ENCODE data around the gene TFPI.

TFPI gene

GRCh38 chr2:187550857-187551256 is 3.4 kb downstream of the TFPI start:
- TF ChIP-seq EZH2phosphoT487 (IDR thresholded peaks at IDR 0.05; ENCODE audit: borderline replicate concordance, low read length) (no peak), CTCF (IDR thresholded peaks at IDR 0.05; ENCODE audit: low read depth, low read length, poor library complexity, severe bottlenecking) (no peak)
- no peak overlapping the region for H3K4me2 ChIP-seq (ENCODE audit: low read length)
- H3F3A ChIP-seq (ENCODE audit: control insufficient read depth, insufficient read depth) = no peaks in the 10 kb centered on the region
- H3K36me3 ChIP-seq (ENCODE audit: control insufficient read depth, low read length) = no peaks in the 10 kb centered on the region
- no peaks in the 10 kb centered on the region for H3K79me2 ChIP-seq (ENCODE audit: control insufficient read depth, low read length)
- no peaks in the 10 kb centered on the region for H3K4me1 ChIP-seq (ENCODE audit: control insufficient read depth, low read length)
- H4K20me1 ChIP-seq (ENCODE audit: control insufficient read depth, insufficient read depth, low read depth, low read length) = no peaks in the 10 kb centered on the region
- H3K9me2 ChIP-seq (replicated peaks; ENCODE audit: control insufficient read depth, low read length) = no peaks in the 10 kb centered on the region
- no peak overlapping the region for H3K4me3 ChIP-seq (ENCODE audit: low read length)
- H3K27me3 ChIP-seq (ENCODE audit: control insufficient read depth, low read length) = peaks cover 6% of the 10 kb centered on the region; the same call in 1 of the 2 replicates
- H3K9me3 ChIP-seq (ENCODE audit: control insufficient read depth, insufficient read depth, low read length) = no peaks in the 10 kb centered on the region
- no peak overlapping the region for H3K27ac ChIP-seq (ENCODE audit: low read depth, low read length)

- H3K4me3 ChIP-seq (ENCODE audit: low read length) = no peak overlapping the region
- no peak overlapping the region for H3K4me2 ChIP-seq (ENCODE audit: low read length)
- H3K9me3 ChIP-seq (ENCODE audit: control insufficient read depth, insufficient read depth, low read length) = no peaks in the 10 kb centered on the region
- H3K36me3 ChIP-seq (ENCODE audit: control insufficient read depth, low read length) = no peaks in the 10 kb centered on the region
- H3K79me2 ChIP-seq (ENCODE audit: control insufficient read depth, low read length) = no peaks in the 10 kb centered on the region
- no peaks in the 10 kb centered on the region for H3K4me1 ChIP-seq (ENCODE audit: control insufficient read depth, low read length)
- no peak overlapping the region for H3K27ac ChIP-seq (ENCODE audit: low read depth, low read length)
- TF ChIP-seq CTCF (IDR thresholded peaks at IDR 0.05; ENCODE audit: low read depth, low read length, poor library complexity, severe bottlenecking) = no peak
- no peak for TF ChIP-seq EZH2phosphoT487 (IDR thresholded peaks at IDR 0.05; ENCODE audit: borderline replicate concordance, low read length)
- no peaks in the 10 kb centered on the region for H3K9me2 ChIP-seq (replicated peaks; ENCODE audit: control insufficient read depth, low read length)
- H3K27me3 ChIP-seq (ENCODE audit: control insufficient read depth, low read length) = peaks cover 6% of the 10 kb centered on the region; the same call in 1 of the 2 replicates
- H3F3A ChIP-seq (ENCODE audit: control insufficient read depth, insufficient read depth) = no peaks in the 10 kb centered on the region
- H4K20me1 ChIP-seq (ENCODE audit: control insufficient read depth, insufficient read depth, low read depth, low read length) = no peaks in the 10 kb centered on the region
These were observed 4.2 kb downstream of the TFPI start for GRCh38 chr2:187549951-187550555.

- Histone ChIP-seq H3K27ac (ENCODE audit: low read depth, low read length) (no peak overlapping the region), H3K9me3 (ENCODE audit: control insufficient read depth, insufficient read depth, low read length) (no peaks in the 10 kb centered on the region), H3K36me3 (ENCODE audit: control insufficient read depth, low read length) (no peaks in the 10 kb centered on the region), H3F3A (ENCODE audit: control insufficient read depth, insufficient read depth) (no peaks in the 10 kb centered on the region), H3K79me2 (ENCODE audit: control insufficient read depth, low read length) (no peaks in the 10 kb centered on the region), H3K4me2 (ENCODE audit: low read length) (no peak overlapping the region), H3K4me3 (ENCODE audit: low read length) (no peak overlapping the region), H3K4me1 (ENCODE audit: control insufficient read depth, low read length) (no peaks in the 10 kb centered on the region), H3K27me3 (ENCODE audit: control insufficient read depth, low read length) (peaks cover 5% of the 10 kb centered on the region; the same call in 1 of the 2 replicates), H3K9me2 (replicated peaks; ENCODE audit: control insufficient read depth, low read length) (no peaks in the 10 kb centered on the region), H4K20me1 (ENCODE audit: control insufficient read depth, insufficient read depth, low read depth, low read length) (no peaks in the 10 kb centered on the region)
- TF ChIP-seq EZH2phosphoT487 (IDR thresholded peaks at IDR 0.05; ENCODE audit: borderline replicate concordance, low read length) (no peak), CTCF (IDR thresholded peaks at IDR 0.05; ENCODE audit: low read depth, low read length, poor library complexity, severe bottlenecking) (no peak)
These were observed 5.0 kb downstream of the TFPI start for GRCh38 chr2:187549193-187549592.
